AG04450 (cell line): Measurements from ENCODE around the gene PLA2G2D. TPM values are rescaled to one million over a fixed set of nuclear protein-coding genes. Genes with fewer than 3 reads are reported as not detected.

Experiments used
- CTCF ChIA-PET: fragments of 300-600, 350-600 bp; formaldehyde crosslinking; extraction: SDS; loops from one replicate; lab custom pipeline; 2022; ENCODE audit warnings: antibody characterized with exemption, inconsistent platforms; lab: Charles Lee
- POLR2A ChIA-PET: fragments of 350-600 bp; formaldehyde crosslinking; extraction: SDS; loops from one replicate; lab custom pipeline; 2021; ENCODE audit warnings: antibody characterized with exemption, inconsistent platforms; lab: Yijun Ruan, JAX
- DNase-seq: peaks from one replicate; pipeline ENCODE4 v3.0.0-alpha.2; 2011; ENCODE audit warnings: low read depth, low spot score
- H3K27ac ChIP-seq: one replicate; pipeline ENCODE4 v1.5.1; 2012; ENCODE audit warnings: low read depth, low read length, control low read depth
- H3K27me3 ChIP-seq: one replicate; pipeline ENCODE4 v1.6.0; 2012; ENCODE audit warnings: low read length; ENCODE audit not compliant: control insufficient read depth, insufficient read depth
- H3K4me3 ChIP-seq: 2 replicates; pipeline ENCODE4 v1.5.1; 2011; ENCODE audit warnings: mild to moderate bottlenecking, low read depth, low read length, control low read depth
- H3K9me3 ChIP-seq: 2 replicates; pipeline ENCODE4 v1.5.1; 2012; ENCODE audit warnings: low read length; ENCODE audit not compliant: control insufficient read depth, insufficient read depth
- CTCF ChIP-seq: IDR thresholded peaks from 2 replicates; pipeline ENCODE4 v1.5.1; 2011; ENCODE audit warnings: low read depth, low read length, control low read depth, inconsistent platforms
- polyA plus RNA-seq: library from polyadenylated mRNA; depleted of rRNA; stranded (reverse); fragments of >200 nt; gene quantifications from 2 replicates; pipeline ENCODE4 v1.2.3, GENCODE V29; 2011

The PLA2G2D gene
- polyA plus RNA-seq, 1 experiment, result not detected

DNA sequence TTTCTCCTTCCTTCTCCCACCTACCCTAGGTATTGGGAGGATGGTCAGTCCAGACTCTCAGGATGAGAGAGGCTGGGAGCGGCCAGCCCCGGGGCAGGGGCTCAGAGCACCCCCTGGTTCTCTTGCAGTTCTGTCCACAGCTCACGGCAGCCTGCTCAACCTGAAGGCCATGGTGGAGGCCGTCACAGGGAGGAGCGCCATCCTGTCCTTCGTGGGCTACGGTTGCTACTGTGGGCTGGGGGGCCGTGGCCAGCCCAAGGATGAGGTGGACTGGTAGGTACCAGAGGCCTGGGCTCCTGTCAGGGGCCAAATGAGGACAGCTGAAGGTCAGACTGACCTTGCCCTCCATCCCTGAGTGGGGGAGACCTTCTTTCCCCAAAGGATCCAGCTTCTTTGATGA is 24.0 kb upstream of the PLA2G2D start:
- no peak overlapping the region for H3K4me3 ChIP-seq
- ChIA-PET CTCF (interaction anchor here (0.6 to 2.1 kb wide), 2 partner anchors 10 to 86 kb away, joined by 4 to 9 read pairs; no protein-coding TSS in a partner anchor), POLR2A (no interaction called here)
- no peak for TF ChIP-seq CTCF
- H3K27ac ChIP-seq, result no peak overlapping the region
- DNase-seq, result no peak
- peaks cover 40% of the 10 kb centered on the region for H3K27me3 ChIP-seq
- no peaks in the 10 kb centered on the region; the same call in 1 of the 2 replicates for H3K9me3 ChIP-seq

DNA sequence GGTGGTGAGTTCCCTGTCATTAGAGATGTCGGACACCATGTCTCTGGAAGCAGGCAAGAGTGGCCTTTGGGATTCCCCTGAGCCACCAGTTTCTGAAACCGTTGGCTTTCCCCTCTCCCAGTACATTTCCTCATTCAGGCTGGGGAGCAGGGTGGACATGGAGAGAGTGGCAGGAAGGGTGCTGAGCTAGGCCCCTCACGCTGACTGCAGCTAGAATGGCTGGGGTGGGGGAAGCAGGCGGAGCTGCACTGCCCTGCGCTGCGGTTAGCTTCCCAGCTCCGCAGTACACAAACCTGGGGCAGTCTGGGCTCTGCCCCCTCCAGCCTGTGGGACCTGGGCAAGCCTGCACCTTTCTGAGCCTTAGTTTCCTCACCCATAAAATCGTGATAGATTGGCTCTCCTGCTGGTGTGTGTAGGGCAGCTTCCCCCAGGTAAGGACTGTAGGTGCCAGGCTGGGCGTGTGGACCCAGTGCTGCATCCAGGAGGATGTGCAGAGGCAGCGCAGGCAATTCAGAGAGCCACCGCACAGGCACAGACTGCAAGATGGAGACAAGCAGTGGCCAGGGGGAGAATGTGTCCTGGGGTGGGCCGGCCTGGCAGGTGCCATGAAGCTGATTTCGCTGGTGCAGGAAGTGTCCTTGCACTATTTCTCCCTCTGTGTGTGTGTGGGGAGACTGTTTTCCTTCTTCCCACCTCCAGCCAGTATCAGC is 22.8 kb upstream of the PLA2G2D start:
- H3K27ac ChIP-seq, result no peak overlapping the region
- TF ChIP-seq CTCF, result no peak
- ChIA-PET POLR2A (no interaction called here), CTCF (no interaction called here)
- DNase-seq, result no peak
- H3K27me3 ChIP-seq, result peaks cover 37% of the 10 kb centered on the region
- no peak overlapping the region for H3K4me3 ChIP-seq
- H3K9me3 ChIP-seq, result no peaks in the 10 kb centered on the region; the same call in 1 of the 2 replicates

DNA sequence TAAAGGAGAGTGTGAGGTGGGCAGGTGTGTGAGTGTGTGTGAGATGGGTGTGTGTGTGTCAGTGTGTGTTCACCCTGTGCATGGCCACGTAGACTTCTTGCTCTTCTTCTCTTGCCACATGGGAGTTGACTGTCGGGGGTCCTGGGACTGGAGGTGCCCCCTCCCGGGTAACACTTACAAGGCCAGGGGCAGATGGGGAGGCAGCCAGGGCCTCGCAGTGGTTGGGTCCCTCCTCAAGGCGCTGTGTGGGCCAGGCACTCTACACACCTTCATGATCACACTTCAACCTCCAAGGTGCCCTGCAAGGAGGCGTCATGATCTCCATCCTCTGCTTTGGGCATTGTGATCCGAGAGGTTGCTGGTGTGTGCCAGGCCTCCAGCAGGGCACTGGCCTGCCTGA is 22.1 kb upstream of the PLA2G2D start:
- H3K27me3 ChIP-seq, result peaks cover 32% of the 10 kb centered on the region
- CTCF ChIA-PET, result no interaction called here
- DNase-seq, result no peak
- H3K27ac ChIP-seq, result no peak overlapping the region
- TF ChIP-seq CTCF, result no peak
- no peaks in the 10 kb centered on the region; the same call in 1 of the 2 replicates for H3K9me3 ChIP-seq
- POLR2A ChIA-PET, result no interaction called here
- no peak overlapping the region for H3K4me3 ChIP-seq

DNA sequence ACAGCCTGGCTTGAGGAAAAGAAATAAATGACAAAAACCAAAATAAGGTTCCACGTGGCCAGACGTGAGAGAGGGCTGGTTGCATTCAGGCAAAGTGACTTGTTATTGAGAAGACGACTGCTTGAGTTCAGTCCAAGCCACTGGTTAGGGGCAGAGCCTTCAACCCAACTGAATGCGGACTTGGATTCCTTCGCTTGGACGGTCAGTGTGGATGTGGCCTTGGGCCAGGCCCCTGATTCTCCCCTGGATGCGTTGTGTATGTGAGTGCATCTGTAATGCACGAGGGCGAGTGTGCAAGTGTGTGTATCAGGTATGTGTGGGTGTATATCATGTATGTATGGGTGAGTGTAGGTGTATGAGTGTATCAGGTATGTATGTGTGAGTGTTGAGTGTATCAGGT is 21.7 kb upstream of the PLA2G2D start:
- ChIA-PET CTCF (no interaction called here), POLR2A (no interaction called here)
- no peak for TF ChIP-seq CTCF
- DNase-seq, result no peak
- Histone ChIP-seq H3K4me3 (no peak overlapping the region), H3K27ac (no peak overlapping the region), H3K27me3 (peaks cover 32% of the 10 kb centered on the region), H3K9me3 (no peaks in the 10 kb centered on the region; the same call in 1 of the 2 replicates)

GRCh38 chr1:20139776-20140612 is 20.7 kb upstream of the PLA2G2D start:
- ChIA-PET POLR2A (no interaction called here), CTCF (no interaction called here)
- no peak for DNase-seq
- no peaks in the 10 kb centered on the region; the same call in 1 of the 2 replicates for H3K9me3 ChIP-seq
- H3K27ac ChIP-seq, result no peak overlapping the region
- H3K27me3 ChIP-seq, result peaks cover 27% of the 10 kb centered on the region
- no peak for TF ChIP-seq CTCF
- no peak overlapping the region for H3K4me3 ChIP-seq
